ENCODE data around the gene TDRD15.

Gene TDRD15

GRCh38 chr2:21123473-21124393 lies at the start of gene TDRD15:
TDRD15 (plus strand) TSS chr2:21123968; CDS start chr2:21137468, 13,500 bp downstream.
- no peak for DNase-seq (ENCODE audit: low read depth)
- no peak within 1 kb of the TSS for H3K4me3 ChIP-seq (ENCODE audit: control insufficient read depth, low read depth, low read length)
- no peak for TF ChIP-seq CTCF (IDR thresholded peaks at IDR 0.05; ENCODE audit: control insufficient read depth, insufficient read depth, low read depth, low read length, missing control alignments)

DNA sequence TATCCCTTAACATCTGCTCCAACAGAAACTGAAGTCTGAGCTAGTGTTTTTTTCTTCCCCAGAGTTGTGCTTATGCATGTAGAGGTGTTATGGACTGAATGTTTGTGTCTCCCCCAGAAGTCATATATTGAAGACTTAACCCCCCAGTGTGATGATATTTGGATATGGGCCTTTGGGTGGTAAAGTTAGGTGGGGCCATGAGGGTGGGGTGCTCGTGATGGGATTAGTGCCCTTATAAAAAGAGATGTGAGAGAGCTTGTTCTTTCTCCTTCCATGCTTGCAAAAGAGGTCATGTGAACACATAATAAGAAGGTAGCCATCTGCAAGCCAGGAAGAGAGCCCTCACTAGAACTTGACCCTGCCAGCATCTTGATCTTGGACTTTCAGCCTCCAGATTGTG lies 45.5 kb upstream of the TDRD15 start:
- no peak for TF ChIP-seq CTCF (IDR thresholded peaks at IDR 0.05; ENCODE audit: control insufficient read depth, insufficient read depth, low read depth, low read length, missing control alignments)
- H3K4me3 ChIP-seq (ENCODE audit: control insufficient read depth, low read depth, low read length), result no peak overlapping the region
- DNase-seq (ENCODE audit: low read depth), result no peak

GRCh38 chr2:21083482-21083881 lies 40.3 kb upstream of the TDRD15 start:
- no peak overlapping the region for H3K4me3 ChIP-seq (ENCODE audit: control insufficient read depth, low read depth, low read length)
- no peak for TF ChIP-seq CTCF (IDR thresholded peaks at IDR 0.05; ENCODE audit: control insufficient read depth, insufficient read depth, low read depth, low read length, missing control alignments)
- DNase-seq (ENCODE audit: low read depth), result no peak

GRCh38 chr2:21084401-21084800 lies 39.4 kb upstream of the TDRD15 start:
- H3K4me3 ChIP-seq (ENCODE audit: control insufficient read depth, low read depth, low read length), result no peak overlapping the region
- TF ChIP-seq CTCF (IDR thresholded peaks at IDR 0.05; ENCODE audit: control insufficient read depth, insufficient read depth, low read depth, low read length, missing control alignments), result no peak
- DNase-seq (ENCODE audit: low read depth), result no peak

DNA sequence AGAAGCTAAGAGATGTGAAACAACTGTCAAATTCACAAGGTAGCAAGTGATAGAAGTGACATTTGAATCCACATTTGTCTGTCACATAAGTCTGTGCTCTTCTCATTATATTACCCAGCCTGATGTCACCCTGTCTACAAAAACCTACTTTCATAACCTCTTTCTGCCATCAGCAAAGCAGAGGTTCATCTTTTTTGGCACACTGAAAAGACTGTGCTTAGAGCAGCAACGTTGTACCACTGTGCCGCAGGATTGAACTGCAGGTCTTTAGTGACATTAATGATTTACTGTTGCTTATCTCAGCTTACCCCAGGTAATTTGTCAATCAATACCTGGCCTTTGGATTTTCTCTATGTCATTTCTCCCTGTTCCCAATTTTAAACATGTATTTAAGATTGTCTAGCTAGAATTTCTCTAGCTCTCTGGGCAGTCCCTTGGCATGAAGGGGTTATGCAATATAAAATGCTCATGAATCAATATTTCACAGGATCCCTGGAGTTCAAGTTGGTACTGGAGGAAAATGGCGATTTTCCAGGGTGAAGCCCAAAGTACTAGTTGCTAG lies 31.4 kb upstream of the TDRD15 start:
- DNase-seq (ENCODE audit: low read depth), result no peak
- no peak overlapping the region for H3K4me3 ChIP-seq (ENCODE audit: control insufficient read depth, low read depth, low read length)
- no peak for TF ChIP-seq CTCF (IDR thresholded peaks at IDR 0.05; ENCODE audit: control insufficient read depth, insufficient read depth, low read depth, low read length, missing control alignments)

GRCh38 chr2:21095178-21095577 lies 28.6 kb upstream of the TDRD15 start:
- TF ChIP-seq CTCF (IDR thresholded peaks at IDR 0.05; ENCODE audit: control insufficient read depth, insufficient read depth, low read depth, low read length, missing control alignments), result no peak
- no peak overlapping the region for H3K4me3 ChIP-seq (ENCODE audit: control insufficient read depth, low read depth, low read length)
- DNase-seq (ENCODE audit: low read depth), result no peak

Data from AG09309 (cell line).